Lung (tissue), 12 donors: ENCODE results near the gene LPCAT1. TPM values are rescaled to one million over a fixed set of nuclear protein-coding genes. Genes with fewer than 3 reads are reported as not detected.

Experiments used
- ATAC-seq: fragments of 200-7000 bp; cut with Tn5 transposase; one replicate; pipeline ENCODE4 v1.9.1; 2020; ENCODE audit warnings: moderate number of reproducible peaks; ENCODE audit not compliant: insufficient read depth, low FRiP score
- DNase-seq, 3 donors: peaks; one replicate each; pipeline ENCODE4 v3.0.0-alpha.2; 2013 to 2017
- H3K27ac ChIP-seq, 2 donors: one replicate each; pipeline ENCODE4 v1.5.1; 2013; ENCODE audit warnings: mild to moderate bottlenecking in 2 of 2, moderate library complexity in 2 of 2, control low read depth in 1 of 2, inconsistent platforms in 1 of 2, low read depth in 1 of 2, low read length in 1 of 2
- H3K27me3 ChIP-seq, 3 donors: one replicate each; pipeline ENCODE4 v1.5.1; 2013; ENCODE audit warnings: low read length in 2 of 3; ENCODE audit not compliant: control insufficient read depth in 3 of 3, insufficient read depth in 3 of 3
- H3K36me3 ChIP-seq, 4 donors: one replicate each; pipeline ENCODE4 v1.5.1; 2013; ENCODE audit warnings: low read length in 4 of 4, mild to moderate bottlenecking in 1 of 4, moderate library complexity in 1 of 4; ENCODE audit not compliant: control insufficient read depth in 4 of 4, insufficient read depth in 4 of 4
- H3K4me1 ChIP-seq, 5 donors: one replicate each; pipeline ENCODE4 v1.5.1; 2013; ENCODE audit warnings: low read length in 5 of 5, mild to moderate bottlenecking in 2 of 5, moderate library complexity in 1 of 5; ENCODE audit not compliant: control insufficient read depth in 5 of 5, insufficient read depth in 5 of 5
- H3K4me3 ChIP-seq: one replicate; pipeline ENCODE4 v1.5.1; 2013; ENCODE audit warnings: mild to moderate bottlenecking, control low read depth, moderate library complexity
- H3K9ac ChIP-seq, 2 donors: one replicate each; pipeline ENCODE4 v1.5.1; 2013; ENCODE audit warnings: low read length in 2 of 2, control low read depth in 1 of 2; ENCODE audit not compliant: insufficient read depth in 1 of 2
- H3K9me3 ChIP-seq, 4 donors: one replicate each; pipeline ENCODE4 v1.5.1; 2013; ENCODE audit warnings: low read length in 3 of 4, mild to moderate bottlenecking in 1 of 4, moderate library complexity in 1 of 4; ENCODE audit not compliant: control insufficient read depth in 4 of 4, insufficient read depth in 3 of 4
- WGBS, 2 donors: extraction: QIAGEN DNeasy Blood & Tissue Kit; methylation state at CpG; one replicate each; pipeline ENCODE4 v1.1.7; 2013; 5-methylcytosine and 5-hydroxymethylcytosine counted together
- polyA plus RNA-seq, 2 donors: library from polyadenylated mRNA; stranded (reverse); fragments of 200-250 nt; gene quantifications; one replicate each; pipeline ENCODE4 v1.2.1, GENCODE V29; 2013
- total RNA-seq, 2 donors: library from RNA; depleted of rRNA in 1 of 2; stranded (reverse); fragments of >200 nt in 1 of 2; gene quantifications; one replicate each; pipeline ENCODE4 v1.2.1, GENCODE V29; 2014 to 2021
- TF ChIP-seq, protein P1 (sequence below): IDR thresholded peaks from 2 replicates; pipeline ENCODE4 v1.5.1; 2012; ENCODE audit warnings: mild to moderate bottlenecking; ENCODE audit errors: control extremely low read depth, extremely low read depth
- donor health status: control.
- donor health status: control.
- donor health status: Bipolar disorder and iron deficiency.
- donor health status: healthy.
- donor health status: DM: yes; HTN: yes; CAD: no.

The LPCAT1 gene
- total and polyA plus RNA-seq, 4 donors, result 198 to 669 (median 443) TPM

DNA sequence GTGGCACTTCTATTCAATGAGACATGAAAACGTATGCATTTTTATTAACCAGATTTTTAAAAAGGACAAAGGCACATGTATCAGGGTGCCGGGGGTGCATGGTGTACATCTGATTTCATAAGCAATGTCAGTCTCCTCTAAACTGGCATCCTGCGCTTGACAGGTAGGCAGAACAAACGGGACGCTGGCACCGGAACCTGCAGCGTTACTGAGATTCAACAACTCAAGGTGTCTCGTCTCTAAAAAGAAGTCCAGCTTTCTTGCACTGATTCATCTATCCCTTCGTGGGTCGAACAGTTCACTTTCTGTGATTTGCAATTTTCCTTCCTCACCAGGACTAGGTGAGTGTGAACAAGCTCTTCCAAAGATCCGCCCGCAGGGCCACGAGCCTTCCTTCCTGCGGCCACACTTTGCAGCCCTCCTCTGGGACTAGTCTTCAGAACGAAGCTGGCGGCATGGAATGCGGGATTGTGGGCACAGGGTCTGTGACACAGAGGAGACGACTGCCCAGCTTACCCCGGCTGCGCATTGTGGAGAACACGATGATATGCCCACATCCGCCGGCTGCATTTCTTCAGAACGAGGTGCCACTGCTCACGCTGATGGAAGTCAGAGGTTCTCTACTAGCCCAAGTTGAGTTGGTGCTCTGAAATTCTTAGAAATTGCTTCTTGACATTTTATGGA lies 85.7 kb downstream of the LPCAT1 start:
- Histone ChIP-seq H3K9ac (no peak overlapping the region), H3K36me3 (peaks cover 0 to 5% (median 0%) of the 10 kb centered on the region in 4 donors), H3K27ac (no peak overlapping the region), H3K4me3 (no peak overlapping the region), H3K27me3 (peaks cover 6 to 9% (median 8%) of the 10 kb centered on the region in 3 donors), H3K9me3 (peaks cover 0 to 11% (median 2%) of the 10 kb centered on the region in 4 donors), H3K4me1 (no peaks in the 10 kb centered on the region)
- TF ChIP-seq, protein P1, sequence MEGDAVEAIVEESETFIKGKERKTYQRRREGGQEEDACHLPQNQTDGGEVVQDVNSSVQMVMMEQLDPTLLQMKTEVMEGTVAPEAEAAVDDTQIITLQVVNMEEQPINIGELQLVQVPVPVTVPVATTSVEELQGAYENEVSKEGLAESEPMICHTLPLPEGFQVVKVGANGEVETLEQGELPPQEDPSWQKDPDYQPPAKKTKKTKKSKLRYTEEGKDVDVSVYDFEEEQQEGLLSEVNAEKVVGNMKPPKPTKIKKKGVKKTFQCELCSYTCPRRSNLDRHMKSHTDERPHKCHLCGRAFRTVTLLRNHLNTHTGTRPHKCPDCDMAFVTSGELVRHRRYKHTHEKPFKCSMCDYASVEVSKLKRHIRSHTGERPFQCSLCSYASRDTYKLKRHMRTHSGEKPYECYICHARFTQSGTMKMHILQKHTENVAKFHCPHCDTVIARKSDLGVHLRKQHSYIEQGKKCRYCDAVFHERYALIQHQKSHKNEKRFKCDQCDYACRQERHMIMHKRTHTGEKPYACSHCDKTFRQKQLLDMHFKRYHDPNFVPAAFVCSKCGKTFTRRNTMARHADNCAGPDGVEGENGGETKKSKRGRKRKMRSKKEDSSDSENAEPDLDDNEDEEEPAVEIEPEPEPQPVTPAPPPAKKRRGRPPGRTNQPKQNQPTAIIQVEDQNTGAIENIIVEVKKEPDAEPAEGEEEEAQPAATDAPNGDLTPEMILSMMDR, result no peak
- WGBS, 2 donors, result 87 to 90% methylated on average over 25 of the region's 25 CpGs
- no peak for ATAC-seq
- no peak for DNase-seq

GRCh38 chr5:1437226-1437829 lies 86.4 kb downstream of the LPCAT1 start:
- peaks cover 0 to 5% (median 0%) of the 10 kb centered on the region in 4 donors for H3K36me3 ChIP-seq
- 59 to 61% methylated on average over 9 to 11 of the region's 11 CpGs for WGBS, 2 donors
- TF ChIP-seq, protein P1, result no peak
- DNase-seq (no peak), ATAC-seq (no peak)
- H3K4me3 ChIP-seq, result no peak overlapping the region
- peaks cover 0 to 11% (median 2%) of the 10 kb centered on the region in 4 donors for H3K9me3 ChIP-seq
- H3K4me1 ChIP-seq, result no peaks in the 10 kb centered on the region
- H3K27me3 ChIP-seq, result peaks cover 3 to 6% (median 4%) of the 10 kb centered on the region in 3 donors
- no peak overlapping the region for H3K27ac ChIP-seq
- no peak overlapping the region for H3K9ac ChIP-seq

DNA sequence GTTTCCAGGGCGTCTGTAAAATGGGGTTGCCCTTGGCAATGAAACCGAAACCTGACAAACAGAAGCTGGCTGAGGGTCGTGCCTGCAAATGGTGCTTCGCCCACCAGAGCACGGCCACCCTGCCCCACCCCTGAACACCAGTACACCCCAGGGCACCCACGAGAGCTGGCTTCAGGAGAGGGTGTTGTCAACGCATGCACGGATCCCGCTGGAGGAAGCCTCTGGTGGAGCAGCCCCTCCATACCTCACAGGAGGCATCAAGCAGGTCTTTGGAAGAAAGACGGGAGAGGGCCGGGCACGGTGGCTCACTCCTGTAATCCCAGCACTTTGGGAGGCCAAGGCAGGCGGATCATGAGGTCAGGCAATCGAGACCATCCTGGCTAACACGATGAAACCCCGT lies 87.1 kb downstream of the LPCAT1 start:
- Histone ChIP-seq H3K36me3 (peaks cover 0 to 5% (median 0%) of the 10 kb centered on the region in 4 donors), H3K4me3 (no peak overlapping the region), H3K27me3 (peaks cover 0 to 4% (median 2%) of the 10 kb centered on the region in 3 donors), H3K9ac (no peak overlapping the region), H3K4me1 (no peaks in the 10 kb centered on the region), H3K27ac (no peak overlapping the region), H3K9me3 (peaks cover 0 to 12% (median 2%) of the 10 kb centered on the region in 4 donors)
- no peak for DNase-seq
- 87 to 92% methylated on average over 16 of the region's 16 CpGs for WGBS, 2 donors
- no peak for ATAC-seq
- TF ChIP-seq, protein P1, result no peak
